NCI-H2107 treated with DMSO at 0.1 percent for 48 hours (cell line): ENCODE data around the gene TEX14.
"Not testable (repeated sequence)": the region's sequence is repeated elsewhere in the genome, so short reads cannot be mapped to it uniquely, and the experiment has no call there.

ENCODE experiments used
- DNase-seq: peaks from one replicate; lab custom pipeline; 2025; ENCODE audit not compliant: unreplicated experiment; lab: John Stamatoyannopoulos, UW

The TEX14 gene

DNA sequence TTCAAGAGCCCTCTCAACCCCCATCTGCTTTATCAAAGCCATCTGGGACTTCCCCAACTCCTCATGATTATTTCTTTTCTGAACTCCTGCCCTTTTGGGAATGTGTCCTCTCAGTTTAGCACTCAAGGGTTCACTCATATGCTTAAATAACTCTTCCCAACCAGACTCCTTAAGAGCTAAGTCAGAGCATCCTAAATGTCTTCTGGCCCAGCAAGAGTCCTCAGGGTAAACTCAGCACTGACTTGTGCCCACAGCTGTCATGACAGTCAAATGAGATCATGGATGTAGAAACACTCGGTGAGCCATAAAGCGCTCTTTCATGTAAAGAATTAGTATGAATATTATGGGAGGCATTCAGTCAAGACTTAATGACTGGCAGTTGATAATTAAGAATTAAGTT is 85.9 kb downstream of the TEX14 start:
- DNase-seq = no peak

- no peak for DNase-seq
Measured at GRCh38 chr17:58605470-58605869, 86.4 kb downstream of the TEX14 start.

DNA sequence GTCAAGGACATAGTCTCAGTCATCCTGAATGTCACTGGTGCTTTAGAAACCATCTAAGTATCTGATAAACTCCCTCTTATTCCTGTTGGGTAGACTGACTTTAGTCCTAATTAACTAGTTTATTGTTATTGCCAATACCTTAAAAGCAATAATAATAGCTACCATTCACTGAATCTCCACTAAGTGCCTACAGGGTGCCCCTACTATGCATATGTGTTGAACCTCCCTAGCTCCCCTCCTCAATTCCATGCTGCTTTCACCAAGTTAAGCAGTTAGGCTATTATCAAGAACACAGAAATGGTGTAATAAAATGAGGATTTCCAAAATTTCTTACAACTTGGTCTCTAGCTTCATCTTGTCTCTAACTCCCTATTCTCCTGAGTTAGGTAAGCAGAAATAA is 89.9 kb downstream of the TEX14 start:
- DNase-seq = no peak

DNA sequence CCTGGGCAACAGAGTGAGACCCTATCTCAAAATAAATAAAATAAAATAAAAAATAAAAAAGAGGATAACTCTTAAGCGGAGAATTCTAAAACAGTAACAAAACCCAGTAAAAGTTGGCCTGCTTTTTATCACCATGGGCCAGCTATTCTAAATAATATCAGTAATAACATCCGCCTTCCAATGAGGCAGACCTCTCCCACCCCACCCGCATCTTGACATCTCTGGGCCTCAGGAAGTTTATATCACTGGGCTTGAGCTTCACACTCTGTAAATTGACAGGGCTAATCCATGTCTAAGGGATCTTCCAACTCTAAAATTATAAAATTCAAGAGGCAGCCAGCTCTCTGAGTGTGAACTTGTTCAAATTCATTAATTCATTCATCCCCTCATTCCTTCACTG is 94.5 kb downstream of the TEX14 start:
- DNase-seq = no peak

- no peak for DNase-seq
Measured at GRCh38 chr17:58595194-58595792, 96.6 kb downstream of the TEX14 start.

GRCh38 chr17:58593123-58593522 is 98.7 kb downstream of the TEX14 start:
- DNase-seq = no peak

DNA sequence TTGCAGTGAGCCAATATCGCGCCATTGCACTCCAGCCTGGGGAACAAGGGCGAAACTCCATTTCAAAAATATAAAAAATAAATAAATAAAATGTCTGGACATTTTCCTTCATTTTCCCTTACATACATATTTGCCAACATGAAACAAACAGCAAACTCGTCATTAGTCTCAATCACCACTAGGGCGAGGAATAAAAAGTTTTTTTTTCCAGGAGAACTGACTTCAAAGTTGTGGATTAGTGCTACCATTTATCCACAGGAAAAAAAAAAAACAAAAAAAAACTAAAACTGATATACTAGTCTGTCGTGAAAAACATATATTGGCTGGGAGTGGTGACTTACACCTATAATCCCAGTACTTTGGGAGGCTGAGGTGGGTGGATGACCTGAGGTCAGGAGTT is 100.4 kb downstream of the TEX14 start:
- no peak for DNase-seq

DNA sequence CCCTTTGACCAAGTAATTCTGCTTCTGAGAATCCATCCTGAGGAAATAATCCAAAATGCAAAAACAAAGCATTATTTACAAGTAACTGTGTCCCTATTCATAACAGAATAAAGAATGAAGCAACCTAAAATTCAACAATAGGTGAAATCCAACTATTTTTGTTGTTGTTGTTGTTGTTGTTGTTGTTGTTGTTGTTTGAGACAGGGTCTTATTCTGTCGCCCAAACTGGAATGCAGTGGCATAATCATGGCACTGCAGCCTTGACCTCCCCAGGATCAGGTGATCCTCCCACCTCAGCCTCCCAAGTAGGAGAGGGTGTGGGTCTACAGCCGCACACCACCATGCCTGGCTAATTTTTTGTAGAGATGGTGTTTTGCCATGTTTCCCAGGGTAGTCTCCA is 101.5 kb downstream of the TEX14 start:
- no peak for DNase-seq

DNA sequence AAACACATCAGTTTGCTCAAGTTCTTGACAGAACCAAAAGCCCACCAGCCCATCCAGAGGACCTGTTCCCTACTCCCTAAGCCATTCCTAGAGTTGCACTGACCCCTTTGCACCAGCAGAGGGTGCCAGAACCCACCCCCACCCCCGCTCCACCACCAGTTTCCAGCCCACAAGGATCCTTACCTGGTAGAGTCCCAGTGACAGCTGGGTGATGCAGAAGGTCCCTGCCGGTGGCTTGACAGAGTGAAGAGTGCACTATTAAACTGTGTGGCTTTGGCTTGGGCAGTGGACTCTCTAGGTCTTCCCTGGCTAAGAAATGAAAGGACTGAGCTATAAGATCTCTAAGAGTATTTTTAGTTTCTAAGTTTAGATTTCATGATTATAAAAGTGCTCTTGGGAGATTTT is 104.1 kb downstream of the TEX14 start:
- DNase-seq = peak; percentile 54

DNA sequence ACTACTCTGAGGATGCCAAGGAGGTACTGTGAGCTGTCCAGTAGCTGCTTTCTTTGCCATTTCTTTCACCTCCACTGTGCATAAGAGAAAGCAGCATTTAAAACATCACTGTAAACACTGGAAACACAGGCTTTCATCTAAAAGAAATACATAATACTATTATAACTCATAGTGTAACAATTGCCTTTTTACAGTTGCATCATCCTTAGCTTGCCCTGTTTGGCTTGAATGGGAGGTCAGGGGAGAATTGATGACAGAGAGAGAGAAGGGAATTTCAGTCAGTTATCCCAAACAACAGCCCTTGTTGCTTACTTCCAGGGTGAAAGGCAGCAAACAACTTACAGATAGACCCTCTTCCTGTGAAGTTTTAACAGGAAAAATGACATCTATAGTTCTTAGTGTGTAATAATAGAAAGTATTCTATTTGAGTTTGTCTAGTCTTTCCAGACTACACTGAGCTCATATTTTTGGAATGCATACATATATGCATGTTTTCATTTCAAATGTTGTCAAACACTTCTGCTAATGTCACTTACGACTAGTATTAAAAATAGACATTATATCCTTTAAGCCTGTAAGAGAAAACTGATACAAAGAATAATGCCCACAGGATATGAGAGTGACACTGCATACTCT is 105.7 kb downstream of the TEX14 start:
- DNase-seq = no peak

DNA sequence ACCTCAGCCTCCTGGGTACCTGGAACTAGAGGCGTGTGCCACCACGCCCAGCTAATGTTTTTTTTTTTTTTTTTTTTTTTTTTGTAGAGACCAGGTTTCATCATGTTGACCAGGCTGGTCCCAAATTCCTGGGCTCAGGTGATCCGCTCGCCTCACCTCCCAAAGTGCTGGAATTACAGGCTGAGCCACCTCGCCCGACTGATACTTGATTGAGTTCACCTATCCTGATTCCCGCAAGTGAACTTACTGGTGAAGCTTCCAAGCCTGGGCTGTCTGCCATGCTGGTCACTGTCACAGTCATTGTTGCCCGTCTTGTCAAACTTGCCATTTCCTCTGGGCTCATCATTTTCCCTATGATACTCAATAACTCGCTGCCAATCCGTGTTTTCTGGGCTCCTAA is 106.3 kb downstream of the TEX14 start:
- no peak for DNase-seq

- DNase-seq = no peak
Measured at GRCh38 chr17:58583486-58583885, 108.4 kb downstream of the TEX14 start.

GRCh38 chr17:58582718-58583117 is 109.1 kb downstream of the TEX14 start:
- not testable (repeated sequence) for DNase-seq

- no peak for DNase-seq
Measured at GRCh38 chr17:58580671-58581070, 111.2 kb downstream of the TEX14 start.

- no peak for DNase-seq
Measured at GRCh38 chr17:58577696-58578095, 114.1 kb downstream of the TEX14 start.

DNA sequence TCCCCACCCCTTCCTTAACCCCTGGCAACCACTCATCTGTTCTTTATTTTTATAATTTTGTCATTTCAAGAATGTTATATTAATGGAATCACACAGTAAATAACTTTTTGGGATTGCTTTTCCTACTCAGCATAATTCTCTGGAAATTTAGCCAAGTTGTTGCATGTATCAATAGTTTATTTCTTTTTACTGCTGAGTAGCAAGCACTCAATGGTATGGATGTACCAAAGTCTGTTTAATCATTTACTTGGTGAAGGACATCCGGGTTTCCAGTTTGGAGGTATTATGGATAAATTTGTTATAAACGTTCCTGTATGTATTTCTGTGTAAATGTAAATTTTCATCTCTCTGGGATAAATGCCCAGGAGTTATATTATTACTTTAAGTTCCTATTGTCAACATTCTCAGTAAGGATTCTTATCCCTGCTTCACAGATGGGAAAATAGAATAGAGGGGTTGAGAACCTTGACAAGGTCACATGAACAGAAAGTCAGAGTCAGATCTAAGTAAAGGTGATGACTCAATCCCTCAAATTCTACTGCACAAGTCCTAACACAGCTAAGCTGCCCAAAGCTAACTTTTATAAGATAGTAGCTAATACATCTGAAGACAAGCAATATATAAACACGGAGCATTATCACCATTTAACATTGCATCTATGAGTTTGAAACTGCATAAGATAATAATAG is 115.0 kb downstream of the TEX14 start:
- no peak for DNase-seq

GRCh38 chr17:58575511-58575910 is 116.3 kb downstream of the TEX14 start:
- DNase-seq = no peak

- no peak for DNase-seq
Measured at GRCh38 chr17:58574025-58574424, 117.8 kb downstream of the TEX14 start.

DNA sequence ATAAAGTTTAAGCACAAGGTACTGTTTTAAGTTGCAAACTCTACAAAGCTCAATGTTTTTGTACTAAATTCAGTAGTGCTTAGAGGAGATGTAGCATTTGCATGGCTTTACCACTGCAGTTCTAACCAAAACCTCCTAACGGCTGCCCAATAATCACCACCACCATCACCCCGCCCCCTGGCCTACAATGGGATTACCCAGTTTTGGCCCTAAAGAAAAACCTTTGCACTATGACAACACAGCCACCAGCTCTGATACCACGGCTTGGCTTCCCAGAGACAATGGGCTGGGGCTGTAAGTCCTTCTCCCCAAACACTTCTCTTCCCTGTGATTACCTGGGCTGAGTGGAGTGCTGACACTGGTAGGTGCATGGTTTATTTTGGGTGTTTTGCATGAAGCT is 119.0 kb downstream of the TEX14 start:
- no peak for DNase-seq

DNA sequence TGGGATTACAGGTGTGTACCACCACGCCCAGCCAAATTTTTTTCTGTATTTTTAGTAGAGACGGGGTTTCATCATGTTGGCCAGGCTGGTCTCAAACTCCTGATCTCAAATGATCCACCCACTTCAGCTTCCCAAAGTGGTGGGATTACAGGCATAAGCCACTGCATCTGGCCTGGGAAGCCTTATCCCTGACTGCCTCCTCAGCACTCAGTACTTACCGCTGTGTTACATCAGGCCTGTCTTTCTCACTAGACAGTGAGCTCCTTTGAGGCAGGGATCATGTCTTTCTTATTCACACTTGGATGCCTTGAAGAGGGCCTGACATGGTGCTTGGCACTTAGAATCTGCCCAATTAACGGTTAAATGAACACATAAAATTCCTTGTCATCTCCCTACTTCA is 121.1 kb downstream of the TEX14 start:
- no peak for DNase-seq

- DNase-seq = no peak
Measured at GRCh38 chr17:58569196-58569595, 122.6 kb downstream of the TEX14 start.

DNA sequence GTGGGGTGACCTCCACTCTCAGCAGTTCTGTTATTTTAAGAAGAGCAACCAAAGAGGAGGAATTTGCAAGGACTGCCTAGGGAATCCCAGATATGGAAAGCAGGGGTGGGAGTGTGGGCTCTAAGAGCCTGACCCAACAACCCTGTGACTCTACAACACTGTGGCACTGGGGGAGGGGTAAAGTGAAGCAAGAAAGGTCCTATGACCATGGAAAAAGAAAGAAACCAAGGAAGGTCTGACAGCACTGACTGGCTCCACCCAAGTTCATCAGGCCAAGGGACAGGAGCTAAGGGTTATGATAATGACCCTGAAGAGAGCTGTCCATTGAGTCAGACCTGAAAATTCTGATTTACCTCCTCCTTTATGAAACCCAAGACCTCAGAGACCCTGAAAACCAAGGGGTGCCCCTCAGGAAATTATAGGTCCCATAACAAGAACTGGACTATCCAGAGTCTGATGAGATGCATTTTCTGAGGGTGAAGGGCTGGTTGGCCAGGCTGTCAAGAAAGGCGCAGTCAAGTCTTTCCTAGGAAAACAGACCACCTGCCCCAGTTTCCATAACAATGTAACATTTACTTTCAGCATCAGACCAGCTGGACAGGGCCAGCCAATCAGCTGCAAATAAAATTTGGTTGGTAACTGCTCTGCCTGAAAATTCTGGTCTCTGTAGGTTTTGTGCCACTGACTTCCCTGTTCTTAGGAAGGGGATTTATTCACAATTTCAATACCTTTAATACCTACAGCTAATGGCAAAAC is 123.6 kb downstream of the TEX14 start:
- no peak for DNase-seq
